Endothelial cell of umbilical vein (primary cell): ENCODE measurements around the gene TRABD. TPM values are rescaled to one million over a fixed set of nuclear protein-coding genes. Genes with fewer than 3 reads are reported as not detected.

ENCODE experiments used
- BruUV-seq: library from RNA; stranded (reverse); fragments of 400-500 nt; replicated peaks from 2 replicates; lab custom pipeline; 2021; lab: Mats Ljungman, UMichigan
- CTCF ChIA-PET: fragments of 300-600, 350-600 bp; sonication (Branson Sonifier 250); formaldehyde crosslinking; loops from one replicate; lab custom pipeline; 2021; ENCODE audit warnings: antibody characterized with exemption, inconsistent platforms; lab: Charles Lee
- POLR2A ChIA-PET: fragments of 300-600, 350-600 bp; sonication (Branson Sonifier 250); formaldehyde crosslinking; loops from one replicate; lab custom pipeline; 2021; ENCODE audit warnings: antibody characterized with exemption, inconsistent platforms; lab: Charles Lee
- DNase-seq: peaks from one replicate; pipeline ENCODE4 v3.0.0-alpha.2; 2011; ENCODE audit warnings: low read depth, low spot score
- FAIRE-seq: peaks from 2 replicates; lab custom pipeline; 2011; peaks lifted over from hg19 to GRCh38; lab: Jason Lieb, UNC
- H2AFZ ChIP-seq: 2 replicates; pipeline ENCODE4 v1.6.0; 2012; ENCODE audit warnings: low read depth, low read length, control low read depth, inconsistent platforms
- H3K27ac ChIP-seq: 2 replicates; pipeline ENCODE4 v1.5.1; 2011; ENCODE audit warnings: low read depth, mild to moderate bottlenecking, control low read depth, low read length, moderate library complexity; ENCODE audit not compliant: insufficient read depth
- H3K27me3 ChIP-seq, 2 experiments: 2 replicates each; pipeline versions ENCODE4 v1.6.0 to v1.6.1; 2011; ENCODE audit warnings: low read length in 2 of 2, mixed read lengths in 1 of 2; ENCODE audit not compliant: control insufficient read depth in 2 of 2, insufficient read depth in 2 of 2
- H3K36me3 ChIP-seq, 2 experiments: 2 replicates in 1 of 2; 3 replicates in 1 of 2; pipeline ENCODE4 v1.5.1; 2011; ENCODE audit warnings: low read length in 2 of 2, mild to moderate bottlenecking in 1 of 2, moderate library complexity in 1 of 2; ENCODE audit not compliant: control insufficient read depth in 2 of 2, insufficient read depth in 2 of 2; ENCODE audit errors: extremely low read depth in 1 of 2
- H3K4me1 ChIP-seq: 3 replicates; pipeline ENCODE4 v1.5.1; 2011; ENCODE audit warnings: mild to moderate bottlenecking, low read length; ENCODE audit not compliant: control insufficient read depth, insufficient read depth; ENCODE audit errors: extremely low read depth
- H3K4me2 ChIP-seq: 2 replicates; pipeline ENCODE4 v1.6.1; 2011; ENCODE audit warnings: low read length, control low read depth, mixed read lengths; ENCODE audit not compliant: insufficient read depth
- H3K4me3 ChIP-seq, 3 experiments: fragments of 200-600 bp in 1 of 3; sonication (generic), shearing (Covaris generic) in 1 of 3; replicated peaks in 1 of 3; 2 replicates each; pipeline ENCODE4 v1.5.1; 2011 to 2016; ENCODE audit warnings: control low read depth in 3 of 3, low read length in 3 of 3, mild to moderate bottlenecking in 2 of 3, inconsistent platforms in 1 of 3, low read depth in 1 of 3, moderate library complexity in 1 of 3; ENCODE audit not compliant: insufficient read depth in 1 of 3
- H3K79me2 ChIP-seq: 2 replicates; pipeline ENCODE4 v1.6.0; 2012; ENCODE audit warnings: low read length, inconsistent platforms; ENCODE audit not compliant: control insufficient read depth, insufficient read depth
- H3K9ac ChIP-seq: replicated peaks from 2 replicates; pipeline ENCODE3; 2011; ENCODE audit warnings: low read length, control low read depth; ENCODE audit not compliant: insufficient read depth; ENCODE audit errors: extremely low read depth
- H3K9me1 ChIP-seq: replicated peaks from 3 replicates; pipeline ENCODE4 v1.6.0; 2011; ENCODE audit warnings: mild to moderate bottlenecking, low read length; ENCODE audit not compliant: control insufficient read depth, insufficient read depth; ENCODE audit errors: extremely low read depth
- H3K9me3 ChIP-seq: replicated peaks from 2 replicates; pipeline ENCODE4 v1.5.1; 2012; ENCODE audit warnings: low read length, inconsistent platforms; ENCODE audit not compliant: control insufficient read depth, insufficient read depth
- H4K20me1 ChIP-seq: replicated peaks from 2 replicates; pipeline ENCODE3; 2011; ENCODE audit warnings: mild to moderate bottlenecking, low read length; ENCODE audit not compliant: control insufficient read depth, insufficient read depth; ENCODE audit errors: extremely low read depth
- EZH2 ChIP-seq: IDR thresholded peaks from 2 replicates; pipeline ENCODE4 v1.6.1; 2012; ENCODE audit warnings: borderline replicate concordance, low read depth, mild to moderate bottlenecking, moderate library complexity, low read length, inconsistent platforms; ENCODE audit not compliant: severe bottlenecking
- FOS ChIP-seq: IDR thresholded peaks from 2 replicates; pipeline ENCODE4 v1.6.1; 2011; ENCODE audit warnings: mild to moderate bottlenecking, low read length, moderate library complexity, borderline replicate concordance; ENCODE audit not compliant: insufficient read depth
- GATA2 ChIP-seq: IDR thresholded peaks from 2 replicates; pipeline ENCODE4 v1.7.0; 2011; ENCODE audit warnings: low read depth, mild to moderate bottlenecking, moderate library complexity, mixed read lengths, low read length; ENCODE audit not compliant: insufficient read length, insufficient read depth
- MYC ChIP-seq: IDR thresholded peaks from one replicate; pipeline ENCODE4 v1.6.1; 2011; ENCODE audit warnings: mild to moderate bottlenecking, low read depth, low read length
- POLR2A ChIP-seq: IDR thresholded peaks from 2 replicates; pipeline ENCODE4 v1.6.1; 2012; ENCODE audit warnings: low read depth, mild to moderate bottlenecking, control low read depth, low read length
- dilution Hi-C: fragments of 300-500 bp; cut with MboI; formaldehyde crosslinking; loops from one replicate; pipeline ENCODE4 v1.15.0; 2019; ENCODE audit warnings: low sequenced_read_pairs; ENCODE audit not compliant: extremely low pct_ligation_motif_present
- intact Hi-C: fragments of 100-400 bp; cut with micrococcal nuclease; formaldehyde crosslinking; loops from one replicate; pipeline ENCODE4 v1.10.0; 2022
- polyA plus RNA-seq, 4 experiments: library from polyadenylated mRNA; depleted of rRNA in 3 of 4; stranded (reverse) in 3 of 4; unstranded in 1 of 4; fragments of >200 nt; gene quantifications; 2 replicates each; pipeline versions ENCODE4 v1.2.1 to v1.2.3, GENCODE V29; 2011 to 2012; ENCODE audit warnings: missing spikeins in 1 of 4
- total RNA-seq: library from RNA; stranded (reverse); gene quantifications from 2 replicates; pipeline ENCODE4 v1.2.3, GENCODE V29; 2021
- TF ChIP-seq, protein P1 (sequence below): IDR thresholded peaks from 2 replicates; pipeline ENCODE4 v1.6.1; 2011; ENCODE audit not compliant: insufficient read depth, insufficient read length
- TF ChIP-seq, protein P2 (sequence below), 2 donors: IDR thresholded peaks; 1 replicate in 1 of 2; 2 replicates in 1 of 2; pipeline ENCODE4 v1.5.1; 2011; ENCODE audit warnings: low read length in 2 of 2, mild to moderate bottlenecking in 2 of 2, moderate library complexity in 2 of 2, control low read depth in 1 of 2, inconsistent platforms in 1 of 2, low read depth in 1 of 2; ENCODE audit not compliant: insufficient read depth in 1 of 2; ENCODE audit errors: extremely low read depth in 1 of 2

Gene TRABD
- total and polyA plus RNA-seq, 2 donors (not counting 3 experiments of a cell fraction or from before 2014, with no cell fraction given) = 46.8 to 48.4 TPM

DNA sequence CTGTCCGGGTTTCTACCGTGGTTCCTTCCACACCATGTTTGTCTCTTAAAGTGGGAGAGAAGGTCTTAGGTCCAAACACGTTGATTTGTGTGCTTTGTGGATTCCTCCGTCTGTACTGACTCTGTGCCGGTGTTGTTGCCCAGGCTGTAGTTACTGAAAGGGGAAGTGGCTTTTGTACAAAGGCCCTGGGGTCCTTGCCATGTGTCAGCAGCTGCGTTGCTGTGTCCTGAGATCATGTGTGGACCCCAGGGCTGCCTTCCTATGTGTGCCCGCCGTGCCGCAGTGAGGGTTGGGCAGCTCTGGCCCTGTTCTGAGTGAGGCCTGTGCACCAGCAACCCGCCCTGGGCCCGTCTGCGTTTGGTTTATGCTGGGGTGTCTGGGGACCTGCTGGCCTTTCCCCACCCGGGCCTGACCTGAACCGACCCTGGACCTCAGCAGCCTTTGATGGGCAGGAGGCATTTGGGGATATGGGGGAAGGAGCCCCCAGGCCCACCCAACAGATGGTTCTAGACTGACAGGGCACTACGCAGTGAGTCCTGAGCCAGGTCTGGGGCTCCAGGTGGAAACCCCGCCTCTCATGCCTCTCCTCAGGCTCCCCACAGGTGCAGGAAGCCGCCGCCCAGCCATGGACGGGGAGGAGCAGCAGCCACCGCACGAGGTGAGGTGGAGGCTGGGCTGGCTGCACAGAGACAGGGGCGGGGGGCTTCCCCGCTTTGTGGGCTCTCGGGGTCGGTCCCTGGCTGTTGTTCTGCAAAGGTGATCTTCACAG lies 6.9 kb downstream of the TRABD start:
- dilution Hi-C loops = no loop called here
- ChIA-PET POLR2A (no interaction called here), CTCF (no interaction called here)
- no peak overlapping the region for H3K4me3 ChIP-seq
- no peak overlapping the region for H3K4me2 ChIP-seq
- FAIRE-seq (no peak), DNase-seq (no peak)
- peaks cover 22% of the 10 kb centered on the region for H3K4me1 ChIP-seq
- no peaks in the 10 kb centered on the region for H3K9me1 ChIP-seq
- no peak overlapping the region for H3K27ac ChIP-seq
- H2AFZ ChIP-seq = no peak overlapping the region
- H3K9ac ChIP-seq = no peak overlapping the region
- peaks cover 55% of the 10 kb centered on the region for H3K79me2 ChIP-seq
- no peaks in the 10 kb centered on the region for H4K20me1 ChIP-seq
- H3K9me3 ChIP-seq = no peaks in the 10 kb centered on the region
- TF ChIP-seq, protein P1, sequence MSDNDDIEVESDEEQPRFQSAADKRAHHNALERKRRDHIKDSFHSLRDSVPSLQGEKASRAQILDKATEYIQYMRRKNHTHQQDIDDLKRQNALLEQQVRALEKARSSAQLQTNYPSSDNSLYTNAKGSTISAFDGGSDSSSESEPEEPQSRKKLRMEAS = no peak
- TF ChIP-seq MYC (no peak), GATA2 (no peak), EZH2 (no peak), FOS (no peak), POLR2A (no peak)
- intact Hi-C loops = loop anchor here (5.0 kb wide), 1 partner anchor 80 kb away; no protein-coding TSS in a partner anchor
- peaks cover 8 to 17% of the 10 kb centered on the region in 2 experiments for H3K36me3 ChIP-seq
- no peaks in the 10 kb centered on the region for H3K27me3 ChIP-seq
- no TSS peak for BruUV-seq

DNA sequence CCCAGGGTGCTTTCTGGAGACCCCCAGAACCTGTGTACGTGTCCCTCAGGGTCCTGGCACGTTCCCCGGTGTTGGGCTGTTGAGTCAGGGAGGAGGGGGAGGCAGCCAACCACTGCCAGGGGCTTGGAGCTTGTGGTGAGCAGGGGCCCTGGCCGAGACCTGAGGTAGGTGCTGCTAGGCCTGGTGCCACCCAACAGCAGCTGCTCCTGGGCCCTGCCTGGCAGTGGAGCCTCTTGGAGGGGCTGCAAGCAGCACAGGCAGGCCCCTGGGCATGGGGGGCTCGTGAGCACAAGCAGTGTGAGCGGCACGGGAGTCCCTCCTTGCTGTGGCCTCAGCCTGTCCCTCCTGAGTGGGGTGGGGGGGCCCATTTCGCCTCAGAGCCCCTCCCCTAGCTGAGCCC lies 7.9 kb downstream of the TRABD start:
- H3K9me1 ChIP-seq = no peaks in the 10 kb centered on the region
- no peak overlapping the region for H3K9ac ChIP-seq
- no peak overlapping the region for H3K27ac ChIP-seq
- no peaks in the 10 kb centered on the region for H3K9me3 ChIP-seq
- no peak overlapping the region for H3K4me2 ChIP-seq
- H2AFZ ChIP-seq = no peak overlapping the region
- peaks cover 45% of the 10 kb centered on the region for H3K79me2 ChIP-seq
- FAIRE-seq = no peak
- no peaks in the 10 kb centered on the region for H3K27me3 ChIP-seq
- CTCF ChIA-PET = no interaction called here
- POLR2A ChIA-PET = no interaction called here
- peaks cover 22% of the 10 kb centered on the region for H3K4me1 ChIP-seq
- H4K20me1 ChIP-seq = no peaks in the 10 kb centered on the region
- peaks cover 8 to 18% of the 10 kb centered on the region in 2 experiments for H3K36me3 ChIP-seq
- BruUV-seq = no TSS peak
- DNase-seq = no peak
- dilution Hi-C loops = no loop called here
- intact Hi-C loops = loop anchor here (5.0 kb wide), 1 partner anchor 81 kb away; no protein-coding TSS in a partner anchor
- TF ChIP-seq, protein P2, sequence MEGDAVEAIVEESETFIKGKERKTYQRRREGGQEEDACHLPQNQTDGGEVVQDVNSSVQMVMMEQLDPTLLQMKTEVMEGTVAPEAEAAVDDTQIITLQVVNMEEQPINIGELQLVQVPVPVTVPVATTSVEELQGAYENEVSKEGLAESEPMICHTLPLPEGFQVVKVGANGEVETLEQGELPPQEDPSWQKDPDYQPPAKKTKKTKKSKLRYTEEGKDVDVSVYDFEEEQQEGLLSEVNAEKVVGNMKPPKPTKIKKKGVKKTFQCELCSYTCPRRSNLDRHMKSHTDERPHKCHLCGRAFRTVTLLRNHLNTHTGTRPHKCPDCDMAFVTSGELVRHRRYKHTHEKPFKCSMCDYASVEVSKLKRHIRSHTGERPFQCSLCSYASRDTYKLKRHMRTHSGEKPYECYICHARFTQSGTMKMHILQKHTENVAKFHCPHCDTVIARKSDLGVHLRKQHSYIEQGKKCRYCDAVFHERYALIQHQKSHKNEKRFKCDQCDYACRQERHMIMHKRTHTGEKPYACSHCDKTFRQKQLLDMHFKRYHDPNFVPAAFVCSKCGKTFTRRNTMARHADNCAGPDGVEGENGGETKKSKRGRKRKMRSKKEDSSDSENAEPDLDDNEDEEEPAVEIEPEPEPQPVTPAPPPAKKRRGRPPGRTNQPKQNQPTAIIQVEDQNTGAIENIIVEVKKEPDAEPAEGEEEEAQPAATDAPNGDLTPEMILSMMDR (IDR thresholded peaks at IDR 0.05; ENCODE audit: extremely low read depth in 1 of 2, insufficient read depth in 1 of 2, low read depth in 1 of 2, low read length in 2 of 2) = no peak
- TF ChIP-seq MYC (no peak), FOS (no peak), EZH2 (no peak), POLR2A (no peak)
- no peak overlapping the region for H3K4me3 ChIP-seq
